ENCODE data around the gene SCYL2.
A peak's percentile ranks its signal among the peaks of the same experiment; 100 is the strongest.
"Not testable (repeated sequence)": the region's sequence is repeated elsewhere in the genome, so short reads cannot be mapped to it uniquely, and the experiment has no call there.

SCYL2 gene

DNA sequence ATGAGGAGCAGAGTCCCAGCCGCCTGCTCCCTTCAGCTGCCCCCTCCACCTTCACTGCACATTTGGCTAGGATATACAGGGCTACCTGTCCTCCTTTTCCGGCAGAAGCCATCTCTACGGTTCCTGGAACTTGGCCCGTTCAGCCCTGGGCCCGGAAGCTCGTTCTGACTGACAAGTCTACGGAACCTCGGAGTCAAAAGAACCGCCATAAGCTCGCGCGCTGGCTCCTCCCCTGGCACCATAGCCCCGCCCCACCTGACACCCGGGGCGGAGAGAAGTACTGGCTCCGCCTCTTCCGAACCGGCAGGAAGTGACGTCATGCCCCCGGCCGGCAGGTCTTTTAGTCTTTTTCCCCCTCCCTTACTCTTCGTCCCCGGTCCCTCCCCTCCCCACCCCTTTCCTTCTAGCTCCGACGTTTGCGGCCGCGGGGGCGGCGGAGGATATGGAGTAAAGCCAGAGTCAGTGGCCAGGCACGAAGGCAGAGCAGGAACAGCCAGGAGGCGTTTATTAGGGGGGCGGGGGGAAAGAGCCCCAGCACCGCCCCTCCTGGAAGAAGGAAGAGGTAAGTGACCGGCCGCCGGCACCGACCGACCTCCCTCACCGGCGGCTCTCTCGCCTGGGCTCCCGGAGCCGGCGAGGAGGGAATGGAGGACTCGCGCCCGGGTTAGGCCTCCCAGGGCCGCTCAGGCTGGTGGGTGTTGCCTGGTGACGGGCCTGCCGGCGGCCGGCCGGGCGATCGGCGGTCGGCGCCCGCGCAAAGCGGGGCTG, at the start of gene SCYL2, which contains the start of gene DEPDC4:
TSS of gene SCYL2 (plus strand) at position 343 of the 768 bp plus-strand sequence. CDS start 15,794 bp downstream, outside the sequence.
TSS of gene DEPDC4 (minus strand) at position 245 of the 768 bp plus-strand sequence. CDS start at position 242, 3 bp downstream.
- peak; percentile 86 for DNase-seq (ENCODE audit: low read depth, low spot score)
- ChIA-PET POLR2A (interaction anchor here (0.8 to 1.5 kb wide), 3 partner anchors 12 to 67 kb away, joined by 3 to 5 read pairs (median 4); no protein-coding TSS in a partner anchor), CTCF (interaction anchor here (1.0 to 1.9 kb wide), 5 partner anchors 9 to 138 kb away, joined by 3 to 6 read pairs (median 4); no protein-coding TSS in a partner anchor)
- TF ChIP-seq, protein P1, sequence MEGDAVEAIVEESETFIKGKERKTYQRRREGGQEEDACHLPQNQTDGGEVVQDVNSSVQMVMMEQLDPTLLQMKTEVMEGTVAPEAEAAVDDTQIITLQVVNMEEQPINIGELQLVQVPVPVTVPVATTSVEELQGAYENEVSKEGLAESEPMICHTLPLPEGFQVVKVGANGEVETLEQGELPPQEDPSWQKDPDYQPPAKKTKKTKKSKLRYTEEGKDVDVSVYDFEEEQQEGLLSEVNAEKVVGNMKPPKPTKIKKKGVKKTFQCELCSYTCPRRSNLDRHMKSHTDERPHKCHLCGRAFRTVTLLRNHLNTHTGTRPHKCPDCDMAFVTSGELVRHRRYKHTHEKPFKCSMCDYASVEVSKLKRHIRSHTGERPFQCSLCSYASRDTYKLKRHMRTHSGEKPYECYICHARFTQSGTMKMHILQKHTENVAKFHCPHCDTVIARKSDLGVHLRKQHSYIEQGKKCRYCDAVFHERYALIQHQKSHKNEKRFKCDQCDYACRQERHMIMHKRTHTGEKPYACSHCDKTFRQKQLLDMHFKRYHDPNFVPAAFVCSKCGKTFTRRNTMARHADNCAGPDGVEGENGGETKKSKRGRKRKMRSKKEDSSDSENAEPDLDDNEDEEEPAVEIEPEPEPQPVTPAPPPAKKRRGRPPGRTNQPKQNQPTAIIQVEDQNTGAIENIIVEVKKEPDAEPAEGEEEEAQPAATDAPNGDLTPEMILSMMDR (IDR thresholded peaks at IDR 0.05; ENCODE audit: insufficient read depth, low read length, missing control alignments) = peak; percentile 0
- H3K4me3 ChIP-seq (ENCODE audit: low read depth, low read length) = peak within 1 kb of the TSS; percentile 95

DNA sequence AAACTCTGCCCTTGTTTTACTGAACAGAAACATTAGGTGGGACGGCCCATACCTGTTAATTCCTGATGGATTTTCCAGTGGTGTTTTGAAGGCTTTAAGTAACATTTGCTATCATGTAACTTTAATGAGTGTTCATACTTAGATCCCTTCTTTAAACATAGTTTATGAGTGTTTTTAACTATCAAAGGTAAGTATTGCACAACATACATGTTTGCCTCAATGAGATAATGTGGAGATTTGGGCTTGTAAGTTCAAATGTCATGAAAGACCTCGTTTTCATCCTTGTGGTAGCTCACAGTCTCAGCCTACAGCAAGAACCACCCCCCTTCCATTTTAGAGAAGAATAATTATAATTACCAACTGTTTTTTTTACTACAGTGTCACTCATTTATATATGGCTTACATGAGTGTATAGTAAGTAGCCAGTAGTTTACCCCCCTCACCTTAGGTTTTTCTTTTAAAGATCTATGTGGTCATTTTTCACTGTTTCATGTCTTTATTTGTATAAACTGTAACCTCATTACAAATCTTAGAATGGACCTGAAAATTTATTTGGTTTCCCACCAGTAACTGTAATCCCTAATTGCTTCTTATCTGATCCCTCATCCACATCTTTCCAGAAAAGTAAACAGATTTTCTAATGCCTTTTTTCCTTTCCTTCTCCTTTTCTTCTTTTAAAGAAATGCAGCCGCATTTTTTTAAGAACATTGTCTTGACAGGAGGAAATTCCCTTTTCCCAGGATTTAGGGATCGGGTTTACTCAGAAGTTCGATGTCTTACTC, 47.5 kb upstream of the SCYL2 start:
- no peak for DNase-seq (ENCODE audit: low read depth, low spot score)
- CTCF ChIA-PET = interaction anchor here (1.2 kb wide), 2 partner anchors 10 to 15 kb away, joined by 3 to 6 read pairs; no protein-coding TSS in a partner anchor
- POLR2A ChIA-PET = no interaction called here
- no peak overlapping the region for H3K4me3 ChIP-seq (ENCODE audit: low read depth, low read length)
- TF ChIP-seq, protein P1 (IDR thresholded peaks at IDR 0.05; ENCODE audit: insufficient read depth, low read length, missing control alignments) = no peak

DNA sequence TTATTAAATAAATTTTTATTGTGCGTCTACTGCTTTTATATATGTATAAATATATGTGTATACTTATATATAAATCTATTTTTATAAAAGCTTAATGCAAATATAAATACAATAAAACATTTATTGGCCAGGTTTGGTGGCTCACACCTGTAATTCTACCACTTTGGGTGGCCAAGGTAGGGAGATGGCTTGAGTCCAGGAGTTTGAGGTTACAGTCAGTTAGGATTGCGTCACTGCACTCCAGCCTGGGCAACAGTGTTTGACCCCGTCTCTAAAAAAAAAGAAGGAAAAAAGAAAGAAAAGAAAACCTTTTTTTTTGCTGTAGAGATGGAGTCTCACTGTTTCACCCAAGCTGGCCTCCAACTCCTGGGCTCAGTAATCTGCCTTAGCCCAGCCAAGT, 45.5 kb upstream of the SCYL2 start:
- no peak for DNase-seq (ENCODE audit: low read depth, low spot score)

GRCh38 chr12:100222173-100222572, 44.8 kb upstream of the SCYL2 start:
- DNase-seq (ENCODE audit: low read depth, low spot score); H3K4me3 ChIP-seq (ENCODE audit: low read depth, low read length); CTCF ChIA-PET; POLR2A ChIA-PET: not testable (repeated sequence)

More for the DNA sequence above, 45.5 kb upstream of the SCYL2 start:
- POLR2A ChIA-PET = no interaction called here
- H3K4me3 ChIP-seq (ENCODE audit: low read depth, low read length) = no peak overlapping the region
- TF ChIP-seq, protein P1 (IDR thresholded peaks at IDR 0.05; ENCODE audit: insufficient read depth, low read length, missing control alignments) = no peak
- CTCF ChIA-PET = interaction anchor here (1.2 kb wide), 1 partner anchor 13 kb away, joined by 10 read pairs; no protein-coding TSS in a partner anchor

DNA sequence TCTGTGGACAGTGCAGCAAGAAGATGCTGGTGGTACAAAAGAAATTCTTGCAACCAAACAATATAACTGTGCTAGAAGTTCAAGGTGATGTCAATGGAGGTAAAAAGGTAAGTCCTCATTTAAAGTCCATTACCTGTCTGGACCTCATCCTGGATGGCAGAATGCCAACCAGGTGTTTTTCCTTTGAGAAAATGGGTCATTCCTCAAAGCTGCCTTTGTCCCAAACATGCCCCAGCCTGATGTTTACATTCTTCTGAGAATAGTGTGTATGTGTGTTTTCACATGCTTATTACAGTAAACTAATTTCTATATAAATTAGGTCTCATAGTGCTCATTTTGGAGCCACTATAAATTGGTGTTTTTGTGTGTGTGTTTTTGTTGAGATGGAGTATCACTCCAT, 41.5 kb upstream of the SCYL2 start:
- no peak for DNase-seq (ENCODE audit: low read depth, low spot score)
- H3K4me3 ChIP-seq (ENCODE audit: low read depth, low read length) = no peak overlapping the region
- ChIA-PET CTCF (interaction anchor here (1.3 to 3.8 kb wide), 3 partner anchors 9 to 330 kb away, joined by 4 to 22 read pairs (median 6); no protein-coding TSS in a partner anchor), POLR2A (no interaction called here)
- TF ChIP-seq, protein P1 (IDR thresholded peaks at IDR 0.05; ENCODE audit: insufficient read depth, low read length, missing control alignments) = no peak

DNA sequence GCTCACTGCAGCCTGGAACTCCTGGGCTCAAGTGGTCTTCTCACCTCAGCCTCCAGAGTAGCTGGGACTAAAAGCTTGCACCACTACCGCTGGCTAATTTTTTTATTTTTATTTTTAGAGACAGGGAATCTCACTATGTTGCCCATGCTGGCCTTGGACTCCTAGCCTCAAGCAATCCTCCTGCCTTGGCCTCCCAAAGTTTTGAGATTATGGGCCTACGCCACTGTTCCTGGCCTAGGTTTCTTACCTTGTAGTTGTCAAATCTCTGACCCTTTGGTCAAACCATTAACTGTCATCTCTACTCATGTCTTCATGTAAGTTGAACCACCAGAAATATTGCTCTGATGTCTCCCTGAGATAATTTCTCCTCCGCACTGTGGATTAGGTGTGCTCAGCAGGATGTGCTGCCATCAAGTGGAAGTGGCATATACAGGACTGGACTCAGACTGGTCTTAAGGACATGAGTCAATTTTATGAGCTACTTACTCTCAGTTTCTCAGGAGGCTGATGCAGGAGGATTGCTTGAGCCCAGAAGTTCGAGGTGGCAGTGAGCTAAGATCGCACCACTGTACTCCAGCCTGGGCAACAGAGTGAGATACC, 37.8 kb upstream of the SCYL2 start:
- ChIA-PET CTCF (interaction anchor here (0.5 to 1.4 kb wide), 8 partner anchors 9 to 326 kb away, joined by 3 to 4 read pairs (median 3); no protein-coding TSS in a partner anchor), POLR2A (no interaction called here)
- TF ChIP-seq, protein P1 (IDR thresholded peaks at IDR 0.05; ENCODE audit: insufficient read depth, low read length, missing control alignments) = peak; percentile 5
- H3K4me3 ChIP-seq (ENCODE audit: low read depth, low read length) = no peak overlapping the region
- no peak for DNase-seq (ENCODE audit: low read depth, low spot score)

Data from AG04449 (cell line).